Mammary epithelial cell (primary cell): Measurements from ENCODE around the gene CCDC110.

Source experiments
- CTCF ChIP-seq, 2 donors: IDR thresholded peaks in 1 of 2; conservative IDR thresholded peaks in 1 of 2; 2 replicates each; pipeline ENCODE4 v1.5.1; 2011 to 2012; ENCODE audit warnings: inconsistent platforms in 2 of 2, low read length in 2 of 2, mild to moderate bottlenecking in 2 of 2, control low read depth in 1 of 2, low read depth in 1 of 2; ENCODE audit not compliant: insufficient read depth in 1 of 2; ENCODE audit errors: extremely low read depth in 1 of 2
- EZH2 ChIP-seq: IDR thresholded peaks from 2 replicates; pipeline ENCODE4 v1.6.1; 2012; ENCODE audit warnings: low read length, inconsistent platforms, borderline replicate concordance

- no peak for TF ChIP-seq CTCF (conservative IDR thresholded peaks at IDR 0.05 in 1 of 2, IDR thresholded peaks at IDR 0.05 in 1 of 2; ENCODE audit: extremely low read depth in 1 of 2, insufficient read depth in 1 of 2, low read depth in 1 of 2, low read length in 2 of 2)
- TF ChIP-seq EZH2, result no peak
These were observed 3.5 kb downstream of the CCDC110 start for GRCh38 chr4:185467991-185468390.
